Glutamatergic neuron (in vitro differentiated cells): Measurements from ENCODE around the gene PRDM10. TPM values are rescaled to one million over a fixed set of nuclear protein-coding genes. Genes with fewer than 3 reads are reported as not detected.

Experiments
- DNase-seq: peaks from one replicate; pipeline ENCODE4 v3.0.0; 2022
- H3K27ac Mint-ChIP-seq: one replicate; pipeline ENCODE4 v1.8.0; 2020; ENCODE audit warnings: mild to moderate bottlenecking, mixed read lengths, inconsistent platforms; ENCODE audit not compliant: unreplicated experiment
- H3K27me3 Mint-ChIP-seq: one replicate; pipeline ENCODE4 v1.8.0; 2020; ENCODE audit warnings: mild to moderate bottlenecking, moderate library complexity, mixed read lengths, inconsistent platforms; ENCODE audit not compliant: unreplicated experiment
- H3K36me3 Mint-ChIP-seq: one replicate; pipeline ENCODE4 v1.8.0; 2020; ENCODE audit warnings: mild to moderate bottlenecking, mixed read lengths, inconsistent platforms; ENCODE audit not compliant: unreplicated experiment
- H3K4me1 Mint-ChIP-seq: one replicate; pipeline ENCODE4 v1.8.0; 2020; ENCODE audit warnings: mild to moderate bottlenecking, low read depth, mixed read lengths, inconsistent platforms; ENCODE audit not compliant: unreplicated experiment
- H3K4me3 Mint-ChIP-seq: one replicate; pipeline ENCODE4 v1.8.0; 2020; ENCODE audit warnings: mild to moderate bottlenecking, mixed read lengths, inconsistent platforms; ENCODE audit not compliant: unreplicated experiment
- H3K9me3 Mint-ChIP-seq: one replicate; pipeline ENCODE4 v1.8.0; 2020; ENCODE audit warnings: mild to moderate bottlenecking, moderate library complexity, mixed read lengths, inconsistent platforms; ENCODE audit not compliant: unreplicated experiment
- CTCF ChIP-seq: fragments of 200-600 bp; sonication (generic); IDR thresholded peaks from one replicate; pipeline ENCODE4 v1.5.0; 2021; ENCODE audit not compliant: partially characterized antibody, unreplicated experiment
- total RNA-seq: library from RNA; stranded (reverse); fragmentation: NEBNext Ultra II Directional; extraction: Animal tissue kit (Norgen Biotek cat#: 25700); gene quantifications from one replicate; pipeline ENCODE4 v1.2.1, GENCODE V29; 2021; ENCODE audit not compliant: unreplicated experiment

Gene PRDM10
- total RNA-seq, 1 donor from 2014 or later = 19.8 TPM

- Mint-ChIP-seq H3K36me3 (peaks cover 7% of the 10 kb centered on the region), H3K4me1 (no peaks in the 10 kb centered on the region), H3K9me3 (peaks cover 1% of the 10 kb centered on the region), H3K4me3 (no peak overlapping the region), H3K27me3 (no peaks in the 10 kb centered on the region), H3K27ac (no peak overlapping the region)
- no peak for TF ChIP-seq CTCF
- DNase-seq = no peak
Observed at GRCh38 chr11:129937592-129938238, 64.9 kb downstream of the PRDM10 start.

- Mint-ChIP-seq H3K4me1 (peaks cover 7% of the 10 kb centered on the region), H3K36me3 (peaks cover 7% of the 10 kb centered on the region), H3K9me3 (peaks cover 1% of the 10 kb centered on the region), H3K27ac (no peak overlapping the region), H3K4me3 (no peak overlapping the region), H3K27me3 (no peaks in the 10 kb centered on the region)
- TF ChIP-seq CTCF = no peak
- DNase-seq = no peak
Observed at GRCh38 chr11:129935723-129936122, 66.9 kb downstream of the PRDM10 start.

- peaks cover 1% of the 10 kb centered on the region for H3K9me3 Mint-ChIP-seq
- peaks cover 7% of the 10 kb centered on the region for H3K36me3 Mint-ChIP-seq
- H3K4me3 Mint-ChIP-seq = no peak overlapping the region
- H3K27me3 Mint-ChIP-seq = no peaks in the 10 kb centered on the region
- H3K4me1 Mint-ChIP-seq = peaks cover 7% of the 10 kb centered on the region
- peak overlapping the region; percentile 26 for H3K27ac Mint-ChIP-seq
- DNase-seq = no peak
- no peak for TF ChIP-seq CTCF
Observed at GRCh38 chr11:129933891-129934290, 68.7 kb downstream of the PRDM10 start.

- no peak overlapping the region for H3K4me3 Mint-ChIP-seq
- H3K27ac Mint-ChIP-seq = no peak overlapping the region
- peaks cover 7% of the 10 kb centered on the region for H3K4me1 Mint-ChIP-seq
- H3K9me3 Mint-ChIP-seq = peaks cover 4% of the 10 kb centered on the region
- H3K36me3 Mint-ChIP-seq = peaks cover 7% of the 10 kb centered on the region
- DNase-seq = no peak
- no peaks in the 10 kb centered on the region for H3K27me3 Mint-ChIP-seq
- TF ChIP-seq CTCF = no peak
Observed at GRCh38 chr11:129933262-129933661, 69.4 kb downstream of the PRDM10 start.

- Mint-ChIP-seq H3K27me3 (no peaks in the 10 kb centered on the region), H3K36me3 (peaks cover 7% of the 10 kb centered on the region), H3K9me3 (peaks cover 4% of the 10 kb centered on the region), H3K27ac (peak overlapping the region; percentile 71), H3K4me1 (peaks cover 7% of the 10 kb centered on the region), H3K4me3 (peak overlapping the region; percentile 9)
- no peak for DNase-seq
- no peak for TF ChIP-seq CTCF
Observed at GRCh38 chr11:129932381-129933067, 70.1 kb downstream of the PRDM10 start.
